HepG2 (cell line): ENCODE measurements around the gene LIMK2. TPM values are rescaled to one million over a fixed set of nuclear protein-coding genes. Genes with fewer than 3 reads are reported as not detected.

ENCODE experiments used
- FOXK1 ChIP-seq: sonication (generic); formaldehyde crosslinking; IDR thresholded peaks from 2 replicates; pipeline ENCODE4 v1.4.0; 2020; ENCODE audit warnings: low read depth, missing genetic modification reagents, borderline replicate concordance
- HES4 ChIP-seq: sonication (generic); formaldehyde crosslinking; IDR thresholded peaks from 2 replicates; pipeline ENCODE4 v1.9.0; 2021; ENCODE audit warnings: mild to moderate bottlenecking, missing genetic modification reagents, borderline replicate concordance
- HNRNPL ChIP-seq: fragments of 200-400 bp; formaldehyde crosslinking; IDR thresholded peaks from 2 replicates; pipeline ENCODE4 v1.6.1; 2017; ENCODE audit warnings: mild to moderate bottlenecking, low read depth, low read length
- NFE2L1 ChIP-seq: sonication (generic); formaldehyde crosslinking; IDR thresholded peaks from 2 replicates; pipeline ENCODE4 v1.4.0; 2020; ENCODE audit warnings: missing genetic modification reagents, mild to moderate bottlenecking, borderline replicate concordance
- RBM39 ChIP-seq: fragments of 200-400 bp; formaldehyde crosslinking; IDR thresholded peaks from one replicate; pipeline ENCODE4 v1.6.1; 2018; ENCODE audit warnings: antibody characterized with exemption, mild to moderate bottlenecking, low read depth, low read length; ENCODE audit not compliant: poor library complexity, severe bottlenecking
- SP4 ChIP-seq: sonication (generic); formaldehyde crosslinking; IDR thresholded peaks from 2 replicates; pipeline ENCODE4 v1.8.1; 2023; ENCODE audit warnings: mild to moderate bottlenecking, missing genetic modification reagents
- SRSF1 ChIP-seq: fragments of 200-400 bp; formaldehyde crosslinking; optimal IDR thresholded peaks from 2 replicates; pipeline ENCODE3; 2017; ENCODE audit warnings: mild to moderate bottlenecking, low read depth, low read length, moderate library complexity
- TBX2 ChIP-seq: sonication (generic); formaldehyde crosslinking; IDR thresholded peaks from 2 replicates; pipeline ENCODE4 v1.5.0; 2020; ENCODE audit warnings: missing genetic modification reagents, mild to moderate bottlenecking, borderline replicate concordance
- XRCC5 ChIP-seq: fragments of 200-400 bp; formaldehyde crosslinking; optimal IDR thresholded peaks from 2 replicates; pipeline ENCODE3; 2017; ENCODE audit warnings: mild to moderate bottlenecking, low read length
- YEATS4 ChIP-seq: sonication (generic); formaldehyde crosslinking; IDR thresholded peaks from 2 replicates; pipeline ENCODE4 v1.4.0; 2020; ENCODE audit warnings: missing genetic modification reagents, borderline replicate concordance
- ZNF143 ChIP-seq: sonication (generic); formaldehyde crosslinking; IDR thresholded peaks from 2 replicates; pipeline ENCODE4 v1.4.0; 2020; ENCODE audit warnings: missing genetic modification reagents
- ZNF343 ChIP-seq: sonication (generic); formaldehyde crosslinking; IDR thresholded peaks from 2 replicates; pipeline ENCODE4 v1.4.0; 2020; ENCODE audit warnings: mild to moderate bottlenecking, missing genetic modification reagents
- ZNF432 ChIP-seq: sonication (generic); formaldehyde crosslinking; IDR thresholded peaks from 2 replicates; pipeline ENCODE4 v1.5.0; 2020; ENCODE audit warnings: missing genetic modification reagents, mild to moderate bottlenecking, borderline replicate concordance
- ZNF44 ChIP-seq: sonication (generic); formaldehyde crosslinking; IDR thresholded peaks from 2 replicates; pipeline ENCODE4 v1.5.1; 2020; ENCODE audit warnings: mild to moderate bottlenecking, missing genetic modification reagents
- ZNF564 ChIP-seq: sonication (generic); formaldehyde crosslinking; IDR thresholded peaks from 2 replicates; pipeline ENCODE4 v1.8.1; 2023; ENCODE audit warnings: mild to moderate bottlenecking, missing genetic modification reagents
- polyA plus RNA-seq, 8 experiments: library from polyadenylated mRNA; depleted of rRNA in 3 of 8; stranded (reverse) in 7 of 8; unstranded in 1 of 8; fragments of >200 nt; fragmentation: Illumina TruSeq in 4 of 8; extraction: Trizol in 4 of 8; gene quantifications; 2 replicates each; pipeline versions ENCODE4 v1.2.1 to v1.2.3, GENCODE V29; 2011 to 2016; ENCODE audit warnings: low read depth in 4 of 8, missing spikeins in 1 of 8, mixed read lengths in 1 of 8; ENCODE audit not compliant: insufficient read depth in 1 of 8
- total RNA-seq, 5 experiments: library from RNA; depleted of rRNA; stranded (reverse); fragments of >200 nt; fragmentation: Illumina TruSeq; extraction: Trizol; gene quantifications; 2 replicates each; pipeline ENCODE4 v1.2.3, GENCODE V29; 2016; ENCODE audit warnings: low read depth in 1 of 5
- TF ChIP-seq, protein P1 (sequence below): sonication (generic); formaldehyde crosslinking; IDR thresholded peaks from 2 replicates; pipeline ENCODE4 v1.4.0; 2020; ENCODE audit warnings: missing genetic modification reagents
- TF ChIP-seq, protein P2 (sequence below): sonication (generic); formaldehyde crosslinking; conservative IDR thresholded peaks from 2 replicates; pipeline ENCODE4 v1.8.0; 2022; ENCODE audit warnings: mild to moderate bottlenecking, moderate library complexity, missing genetic modification reagents
- TF ChIP-seq, protein P3 (sequence below): sonication (generic); formaldehyde crosslinking; IDR thresholded peaks from 2 replicates; pipeline ENCODE4 v1.4.0; 2020; ENCODE audit warnings: missing genetic modification reagents
- TF ChIP-seq, protein P4 (sequence below): sonication (generic); formaldehyde crosslinking; IDR thresholded peaks from 2 replicates; pipeline ENCODE4 v1.5.0; 2020; ENCODE audit warnings: missing genetic modification reagents
- TF ChIP-seq, protein P5 (sequence below): sonication (generic); formaldehyde crosslinking; IDR thresholded peaks from 2 replicates; pipeline ENCODE4 v1.9.0; 2022; ENCODE audit warnings: missing genetic modification reagents, mild to moderate bottlenecking, borderline replicate concordance

LIMK2 gene
- total and polyA plus RNA-seq, 2 of the 13 experiments (the other 11 are each of a cell fraction or from before 2014, with no cell fraction given), result 20.9 to 29.8 TPM

DNA sequence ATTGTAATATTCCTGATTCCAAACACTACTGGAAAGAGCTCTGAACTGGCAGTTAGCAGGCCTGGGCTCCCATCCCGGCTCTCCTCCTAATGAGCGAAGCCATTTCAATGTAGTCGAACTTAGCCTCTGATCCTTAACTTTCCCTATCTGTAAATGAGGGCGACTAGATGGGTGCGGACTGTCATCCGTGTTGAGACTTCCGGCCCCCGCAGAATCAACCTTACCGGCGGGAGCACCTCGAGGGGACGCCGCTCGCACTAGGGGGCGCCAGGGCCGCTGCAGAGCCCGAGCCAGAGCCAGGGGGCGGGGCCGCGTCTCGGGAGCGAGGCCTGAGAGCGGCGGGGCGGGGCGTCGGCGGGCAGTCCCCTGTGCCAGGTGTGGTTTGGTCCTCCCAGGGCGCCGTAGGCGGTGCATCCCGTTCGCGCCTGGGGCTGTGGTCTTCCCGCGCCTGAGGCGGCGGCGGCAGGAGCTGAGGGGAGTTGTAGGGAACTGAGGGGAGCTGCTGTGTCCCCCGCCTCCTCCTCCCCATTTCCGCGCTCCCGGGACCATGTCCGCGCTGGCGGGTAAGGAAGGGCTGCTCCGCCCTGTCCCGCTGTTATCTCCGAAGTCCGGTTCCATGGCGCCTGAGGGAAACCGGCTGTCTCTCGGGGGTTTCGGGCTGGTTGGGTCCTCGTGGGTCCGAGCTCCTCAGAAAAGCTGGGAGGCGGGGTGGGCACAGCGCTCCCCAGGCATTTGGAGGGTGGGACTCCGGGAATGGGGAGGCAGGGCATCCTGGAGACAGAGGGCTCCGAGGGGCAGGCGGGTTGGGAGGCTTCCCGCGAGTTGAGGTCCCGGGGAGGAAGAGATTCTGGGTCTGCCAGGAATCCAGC lies at the start of gene LIMK2 (continued):
- peak; percentile 42; the same call in 1 of the 2 replicates for TF ChIP-seq FOXK1 (CRISPR knock-in tag)
- 0 out of 2 replicates have a peak, but pooled peaks have one; percentile 29 for TF ChIP-seq NFE2L1 (CRISPR knock-in tag)
- TF ChIP-seq, protein P1, sequence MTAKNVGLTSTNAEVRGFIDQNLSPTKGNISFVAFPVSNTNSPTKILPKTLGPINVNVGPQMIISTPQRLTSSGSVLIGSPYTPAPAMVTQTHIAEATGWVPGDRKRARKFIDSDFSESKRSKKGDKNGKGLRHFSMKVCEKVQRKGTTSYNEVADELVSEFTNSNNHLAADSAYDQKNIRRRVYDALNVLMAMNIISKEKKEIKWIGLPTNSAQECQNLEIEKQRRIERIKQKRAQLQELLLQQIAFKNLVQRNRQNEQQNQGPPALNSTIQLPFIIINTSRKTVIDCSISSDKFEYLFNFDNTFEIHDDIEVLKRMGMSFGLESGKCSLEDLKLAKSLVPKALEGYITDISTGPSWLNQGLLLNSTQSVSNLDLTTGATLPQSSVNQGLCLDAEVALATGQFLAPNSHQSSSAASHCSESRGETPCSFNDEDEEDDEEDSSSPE (CRISPR knock-in tag), result peak; percentile 91
- peak; percentile 71; the same call in 1 of the 2 replicates for TF ChIP-seq YEATS4 (CRISPR knock-in tag)
- 0 out of 2 replicates have a peak, but pooled peaks have one; percentile 16 for TF ChIP-seq HNRNPL
- TF ChIP-seq, protein P2, sequence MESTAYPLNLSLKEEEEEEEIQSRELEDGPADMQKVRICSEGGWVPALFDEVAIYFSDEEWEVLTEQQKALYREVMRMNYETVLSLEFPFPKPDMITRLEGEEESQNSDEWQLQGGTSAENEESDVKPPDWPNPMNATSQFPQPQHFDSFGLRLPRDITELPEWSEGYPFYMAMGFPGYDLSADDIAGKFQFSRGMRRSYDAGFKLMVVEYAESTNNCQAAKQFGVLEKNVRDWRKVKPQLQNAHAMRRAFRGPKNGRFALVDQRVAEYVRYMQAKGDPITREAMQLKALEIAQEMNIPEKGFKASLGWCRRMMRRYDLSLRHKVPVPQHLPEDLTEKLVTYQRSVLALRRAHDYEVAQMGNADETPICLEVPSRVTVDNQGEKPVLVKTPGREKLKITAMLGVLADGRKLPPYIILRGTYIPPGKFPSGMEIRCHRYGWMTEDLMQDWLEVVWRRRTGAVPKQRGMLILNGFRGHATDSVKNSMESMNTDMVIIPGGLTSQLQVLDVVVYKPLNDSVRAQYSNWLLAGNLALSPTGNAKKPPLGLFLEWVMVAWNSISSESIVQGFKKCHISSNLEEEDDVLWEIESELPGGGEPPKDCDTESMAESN (CRISPR knock-in tag), result peak; percentile 78
- TF ChIP-seq, protein P3, sequence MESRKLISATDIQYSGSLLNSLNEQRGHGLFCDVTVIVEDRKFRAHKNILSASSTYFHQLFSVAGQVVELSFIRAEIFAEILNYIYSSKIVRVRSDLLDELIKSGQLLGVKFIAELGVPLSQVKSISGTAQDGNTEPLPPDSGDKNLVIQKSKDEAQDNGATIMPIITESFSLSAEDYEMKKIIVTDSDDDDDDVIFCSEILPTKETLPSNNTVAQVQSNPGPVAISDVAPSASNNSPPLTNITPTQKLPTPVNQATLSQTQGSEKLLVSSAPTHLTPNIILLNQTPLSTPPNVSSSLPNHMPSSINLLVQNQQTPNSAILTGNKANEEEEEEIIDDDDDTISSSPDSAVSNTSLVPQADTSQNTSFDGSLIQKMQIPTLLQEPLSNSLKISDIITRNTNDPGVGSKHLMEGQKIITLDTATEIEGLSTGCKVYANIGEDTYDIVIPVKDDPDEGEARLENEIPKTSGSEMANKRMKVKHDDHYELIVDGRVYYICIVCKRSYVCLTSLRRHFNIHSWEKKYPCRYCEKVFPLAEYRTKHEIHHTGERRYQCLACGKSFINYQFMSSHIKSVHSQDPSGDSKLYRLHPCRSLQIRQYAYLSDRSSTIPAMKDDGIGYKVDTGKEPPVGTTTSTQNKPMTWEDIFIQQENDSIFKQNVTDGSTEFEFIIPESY (CRISPR knock-in tag), result peak; percentile 55
- TF ChIP-seq SRSF1, result peak; percentile 80
- TF ChIP-seq, protein P4, sequence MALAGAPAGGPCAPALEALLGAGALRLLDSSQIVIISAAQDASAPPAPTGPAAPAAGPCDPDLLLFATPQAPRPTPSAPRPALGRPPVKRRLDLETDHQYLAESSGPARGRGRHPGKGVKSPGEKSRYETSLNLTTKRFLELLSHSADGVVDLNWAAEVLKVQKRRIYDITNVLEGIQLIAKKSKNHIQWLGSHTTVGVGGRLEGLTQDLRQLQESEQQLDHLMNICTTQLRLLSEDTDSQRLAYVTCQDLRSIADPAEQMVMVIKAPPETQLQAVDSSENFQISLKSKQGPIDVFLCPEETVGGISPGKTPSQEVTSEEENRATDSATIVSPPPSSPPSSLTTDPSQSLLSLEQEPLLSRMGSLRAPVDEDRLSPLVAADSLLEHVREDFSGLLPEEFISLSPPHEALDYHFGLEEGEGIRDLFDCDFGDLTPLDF (CRISPR knock-in tag), result peak; percentile 90
- TF ChIP-seq RBM39, result no peak
- no peak for TF ChIP-seq ZNF143
- TF ChIP-seq, protein P5, sequence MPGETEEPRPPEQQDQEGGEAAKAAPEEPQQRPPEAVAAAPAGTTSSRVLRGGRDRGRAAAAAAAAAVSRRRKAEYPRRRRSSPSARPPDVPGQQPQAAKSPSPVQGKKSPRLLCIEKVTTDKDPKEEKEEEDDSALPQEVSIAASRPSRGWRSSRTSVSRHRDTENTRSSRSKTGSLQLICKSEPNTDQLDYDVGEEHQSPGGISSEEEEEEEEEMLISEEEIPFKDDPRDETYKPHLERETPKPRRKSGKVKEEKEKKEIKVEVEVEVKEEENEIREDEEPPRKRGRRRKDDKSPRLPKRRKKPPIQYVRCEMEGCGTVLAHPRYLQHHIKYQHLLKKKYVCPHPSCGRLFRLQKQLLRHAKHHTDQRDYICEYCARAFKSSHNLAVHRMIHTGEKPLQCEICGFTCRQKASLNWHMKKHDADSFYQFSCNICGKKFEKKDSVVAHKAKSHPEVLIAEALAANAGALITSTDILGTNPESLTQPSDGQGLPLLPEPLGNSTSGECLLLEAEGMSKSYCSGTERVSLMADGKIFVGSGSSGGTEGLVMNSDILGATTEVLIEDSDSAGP (CRISPR knock-in tag), result peak; percentile 47; the same call in 1 of the 2 replicates
- no peak for TF ChIP-seq ZNF432
- peak; percentile 22; the same call in 1 of the 2 replicates for TF ChIP-seq SP4 (CRISPR knock-in tag)
- TF ChIP-seq ZNF564 (CRISPR knock-in tag), result 0 out of 2 replicates have a peak, but pooled peaks have one; percentile 25
- TF ChIP-seq ZNF44 (CRISPR knock-in tag), result no peak
- peak; percentile 77; the same call in 1 of the 2 replicates for TF ChIP-seq HES4 (CRISPR knock-in tag)
- TF ChIP-seq ZNF343 (CRISPR knock-in tag), result no peak
- peak; percentile 85 for TF ChIP-seq XRCC5
- peak; percentile 87; the same call in 1 of the 2 replicates for TF ChIP-seq TBX2 (CRISPR knock-in tag)
